B cell (primary cell): ENCODE results near the gene TRPM2. TPM values are rescaled to one million over a fixed set of nuclear protein-coding genes. Genes with fewer than 3 reads are reported as not detected.

Source experiments
- ATAC-seq: fragments of 200-7000 bp; cut with Tn5 transposase; one replicate; pipeline ENCODE4 v1.10.0; 2021; ENCODE audit warnings: low read depth, mild to moderate bottlenecking, moderate number of reproducible peaks, moderate library complexity
- CTCF ChIA-PET: fragments of 350-600 bp; sonication (Branson Sonifier 250); formaldehyde crosslinking; loops from one replicate; lab custom pipeline; 2021; ENCODE audit warnings: antibody characterized with exemption, inconsistent platforms; lab: Charles Lee
- POLR2A ChIA-PET: fragments of 350-600 bp; sonication (Branson Sonifier 250); formaldehyde crosslinking; loops from one replicate; lab custom pipeline; 2021; ENCODE audit warnings: antibody characterized with exemption; lab: Charles Lee
- DNase-seq: peaks from one replicate; pipeline ENCODE4 v3.0.0; 2013
- H2AFZ ChIP-seq: 2 replicates; pipeline ENCODE4 v1.6.1; 2012; ENCODE audit warnings: mild to moderate bottlenecking, low read depth, low read length; ENCODE audit not compliant: insufficient read depth, poor library complexity, severe bottlenecking
- H3K27ac ChIP-seq, 2 donors: 1 replicate in 1 of 2; 2 replicates in 1 of 2; pipeline ENCODE4 v1.5.1; 2012 to 2013; ENCODE audit warnings: low read length in 2 of 2, mild to moderate bottlenecking in 2 of 2, moderate library complexity in 1 of 2
- H3K27me3 ChIP-seq, 4 experiments: fragments of 200-600 bp in 1 of 4; sonication (generic) in 1 of 4; replicated peaks in 1 of 4; 1 replicate in 2 of 4; 2 replicates in 2 of 4; pipeline versions ENCODE4 v1.6.1 to v1.7.0; 2013 to 2016; ENCODE audit warnings: low read length in 3 of 4, mild to moderate bottlenecking in 2 of 4, mixed read lengths in 1 of 4, moderate library complexity in 1 of 4; ENCODE audit not compliant: insufficient read depth in 4 of 4, control insufficient read depth in 3 of 4; ENCODE audit errors: control extremely low read depth in 1 of 4
- H3K36me3 ChIP-seq, 2 experiments: replicated peaks in 1 of 2; 1 replicate in 1 of 2; 2 replicates in 1 of 2; pipeline versions ENCODE4 v1.6.1 to v1.7.1; 2013; ENCODE audit warnings: low read length in 1 of 2; ENCODE audit not compliant: insufficient read depth in 2 of 2, control insufficient read depth in 1 of 2; ENCODE audit errors: control extremely low read depth in 1 of 2, extremely low read depth in 1 of 2
- H3K4me1 ChIP-seq, 2 donors: fragments of 200-600 bp in 1 of 2; sonication (generic) in 1 of 2; 1 replicate in 1 of 2; 2 replicates in 1 of 2; pipeline versions ENCODE4 v1.5.1 to v1.6.1; 2013 to 2017; ENCODE audit warnings: low read length in 2 of 2; ENCODE audit not compliant: control insufficient read depth in 2 of 2, insufficient read depth in 2 of 2
- H3K4me2 ChIP-seq: replicated peaks from 2 replicates; pipeline ENCODE3; 2012; ENCODE audit warnings: mild to moderate bottlenecking, low read depth, low read length; ENCODE audit not compliant: poor library complexity, severe bottlenecking
- H3K4me3 ChIP-seq, 5 experiments: fragments of 200-600 bp in 1 of 5; sonication (generic) in 1 of 5; 1 replicate in 3 of 5; 2 replicates in 2 of 5; pipeline versions ENCODE4 v1.5.1 to v1.7.0; 2011 to 2016; ENCODE audit warnings: low read length in 4 of 5, mild to moderate bottlenecking in 4 of 5, low read depth in 2 of 5, control low read depth in 1 of 5, moderate library complexity in 1 of 5; ENCODE audit not compliant: insufficient read depth in 1 of 5; ENCODE audit errors: control extremely low read depth in 1 of 5, extremely low read depth in 1 of 5
- H3K79me2 ChIP-seq: fragments of 200-600 bp; sonication (generic); one replicate; pipeline ENCODE4 v1.6.0; 2016; ENCODE audit warnings: low read length; ENCODE audit not compliant: control insufficient read depth, insufficient read depth
- H3K9ac ChIP-seq: fragments of 200-600 bp; sonication (generic); 2 replicates; pipeline ENCODE4 v1.6.1; 2017; ENCODE audit warnings: mild to moderate bottlenecking, low read length, moderate library complexity
- H3K9me3 ChIP-seq, 3 donors: one replicate each; pipeline versions ENCODE4 v1.6.1 to v1.7.1; 2013; ENCODE audit warnings: low read length in 2 of 3; ENCODE audit not compliant: control insufficient read depth in 2 of 3, insufficient read depth in 1 of 3; ENCODE audit errors: control extremely low read depth in 1 of 3
- H4K20me1 ChIP-seq: 2 replicates; pipeline ENCODE4 v1.6.0; 2012; ENCODE audit warnings: mild to moderate bottlenecking, low read length; ENCODE audit not compliant: insufficient read depth, control insufficient read depth, poor library complexity, severe bottlenecking
- H3K27ac Mint-ChIP-seq: one replicate; pipeline ENCODE4 v1.8.0; 2021; ENCODE audit warnings: mixed read lengths
- H3K27me3 Mint-ChIP-seq: one replicate; pipeline ENCODE4 v1.8.0; 2021; ENCODE audit warnings: mixed read lengths
- H3K4me1 Mint-ChIP-seq: one replicate; pipeline ENCODE4 v1.8.0; 2021; ENCODE audit warnings: mixed read lengths
- H3K4me3 Mint-ChIP-seq: one replicate; pipeline ENCODE4 v1.8.0; 2021; ENCODE audit warnings: mixed read lengths
- H3K9me3 Mint-ChIP-seq: one replicate; pipeline ENCODE4 v1.8.0; 2022; ENCODE audit warnings: mixed read lengths; ENCODE audit not compliant: insufficient read depth
- CTCF ChIP-seq: fragments of 200-600 bp; IDR thresholded peaks from one replicate; pipeline ENCODE4 v1.8.0; 2022; ENCODE audit warnings: antibody characterized with exemption, mild to moderate bottlenecking
- EZH2 ChIP-seq: IDR thresholded peaks from 2 replicates; pipeline ENCODE4 v1.6.1; 2012; ENCODE audit warnings: borderline replicate concordance, low read depth, mild to moderate bottlenecking, moderate library complexity, low read length; ENCODE audit not compliant: insufficient read depth, poor library complexity, severe bottlenecking
- WGBS: methylation state at CpG from one replicate; pipeline ENCODE4 v1.1.5; 2013; ENCODE audit warnings: missing lambda C conversion rate; ENCODE audit not compliant: insufficient coverage; 5-methylcytosine and 5-hydroxymethylcytosine counted together
- intact Hi-C: fragments of 100-400 bp; cut with micrococcal nuclease; formaldehyde crosslinking; loops from one replicate; pipeline ENCODE4 v1.10.0; 2022
- polyA plus RNA-seq: library from polyadenylated mRNA; depleted of rRNA; stranded (reverse); fragments of >200 nt; gene quantifications from 2 replicates; pipeline ENCODE4 v1.2.3, GENCODE V29; 2012
- total RNA-seq, 2 donors: library from RNA; stranded (reverse); fragments of 120-200 nt in 1 of 2; gene quantifications; 1 replicate in 1 of 2; 2 replicates in 1 of 2; pipeline versions ENCODE4 v1.2.3 to v1.2.4, GENCODE V29; 2013 to 2022

TRPM2 gene
- total and polyA plus RNA-seq, 2 donors (not counting 1 experiment from before 2014, with no cell fraction given): 1.6 to 8.4 TPM

GRCh38 chr21:44377201-44377921, 23.9 kb downstream of the TRPM2 start:
- Mint-ChIP-seq H3K4me1 (peaks cover 18% of the 10 kb centered on the region), H3K9me3 (no peaks in the 10 kb centered on the region), H3K27me3 (no peaks in the 10 kb centered on the region), H3K27ac (no peak overlapping the region), H3K4me3 (no peak overlapping the region)
- peaks cover 0 to 20% (median 4%) of the 10 kb centered on the region in 3 donors for H3K9me3 ChIP-seq
- H3K36me3 ChIP-seq: peaks cover 1 to 12% of the 10 kb centered on the region in 2 experiments
- H3K9ac ChIP-seq: no peak overlapping the region
- peaks cover 14 to 26% of the 10 kb centered on the region in 2 donors for H3K4me1 ChIP-seq
- no peak for ATAC-seq
- H2AFZ ChIP-seq: no peak overlapping the region
- DNase-seq: no peak
- no peak overlapping the region for H3K4me2 ChIP-seq
- intact Hi-C loops: no loop called here
- H3K79me2 ChIP-seq: no peaks in the 10 kb centered on the region
- POLR2A ChIA-PET: no interaction called here
- no peak overlapping the region for H3K27ac ChIP-seq
- CTCF ChIA-PET: no interaction called here
- no peak overlapping the region for H3K4me3 ChIP-seq
- H3K27me3 ChIP-seq: no peaks in the 10 kb centered on the region
- TF ChIP-seq CTCF: no peak
- no peak for TF ChIP-seq EZH2
- 75% methylated on average over 17 of the region's 24 CpGs for WGBS
- H4K20me1 ChIP-seq: no peaks in the 10 kb centered on the region

- TF ChIP-seq CTCF: no peak
- TF ChIP-seq EZH2: no peak
- WGBS: 87% methylated on average over 18 of the region's 22 CpGs
- Mint-ChIP-seq H3K4me3 (no peak overlapping the region), H3K27me3 (no peaks in the 10 kb centered on the region), H3K9me3 (no peaks in the 10 kb centered on the region), H3K4me1 (peaks cover 18% of the 10 kb centered on the region), H3K27ac (no peak overlapping the region)
- DNase-seq (no peak), ATAC-seq (no peak)
- H3K36me3 ChIP-seq: peaks cover 0 to 20% of the 10 kb centered on the region in 2 experiments
- H3K27ac ChIP-seq: no peak overlapping the region
- no peak overlapping the region for H3K4me3 ChIP-seq
- no peak overlapping the region for H3K9ac ChIP-seq
- H2AFZ ChIP-seq: no peak overlapping the region
- ChIA-PET POLR2A (no interaction called here), CTCF (no interaction called here)
- no peak overlapping the region for H3K4me2 ChIP-seq
- no peaks in the 10 kb centered on the region for H4K20me1 ChIP-seq
- intact Hi-C loops: no loop called here
- peaks cover 0 to 28% (median 4%) of the 10 kb centered on the region in 3 donors for H3K9me3 ChIP-seq
- H3K27me3 ChIP-seq: no peaks in the 10 kb centered on the region
- H3K4me1 ChIP-seq: peaks cover 14 to 26% of the 10 kb centered on the region in 2 donors
- H3K79me2 ChIP-seq: no peaks in the 10 kb centered on the region
These were observed 24.7 kb downstream of the TRPM2 start for GRCh38 chr21:44377922-44378645.
